ENCODE data around the gene FADD. TPM values are rescaled to one million over a fixed set of nuclear protein-coding genes. Genes with fewer than 3 reads are reported as not detected.

Gene FADD
- total and polyA plus RNA-seq, 4 donors, result 10.7 to 17.8 (median 14.7) TPM

Other genes starting within 250 kb of the FADD start
- gene ANO1, start 125.0 kb upstream of the FADD start, total RNA-seq, result 100 to 1,000 TPM in 1 of 2 donors, 10 to 100 TPM in 1; 65.6 to 136 TPM
- 10 to 100 TPM; 25.5 to 73.9 TPM for gene ANO1, start 125.0 kb upstream of the FADD start, polyA plus RNA-seq
- gene PPFIA1, start 67.4 kb downstream of the FADD start, total RNA-seq, result 10 to 100 TPM; 73.4 to 74.7 TPM
- 10 to 100 TPM; 19.0 to 24.7 TPM for gene PPFIA1, start 67.4 kb downstream of the FADD start, polyA plus RNA-seq
- 100 to 1,000 TPM; 280 to 355 TPM for gene CTTN, start 195.2 kb downstream of the FADD start, total RNA-seq
- gene CTTN, start 195.2 kb downstream of the FADD start, polyA plus RNA-seq, result 100 to 1,000 TPM in 1 of 2 donors, 10 to 100 TPM in 1; 67.6 to 290 TPM

Data from aorta (tissue), 4 donors.